H1 (cell line): ENCODE data around the gene ARHGAP24. TPM values are rescaled to one million over a fixed set of nuclear protein-coding genes. Genes with fewer than 3 reads are reported as not detected.
A peak's percentile ranks its signal among the peaks of the same experiment; 100 is the strongest.

Source experiments
- CHD7 ChIP-seq: fragments of 300-600 bp; sonication (generic); IDR thresholded peaks from 2 replicates; pipeline ENCODE4 v1.7.1; 2012; ENCODE audit warnings: low read length, moderate library complexity, mild to moderate bottlenecking, inconsistent platforms; ENCODE audit not compliant: insufficient replicate concordance
- E2F6 ChIP-seq: IDR thresholded peaks from 2 replicates; pipeline ENCODE4 v1.6.1; 2012; ENCODE audit warnings: inconsistent platforms
- HDAC2 ChIP-seq, 2 experiments: fragments of 300-600 bp in 1 of 2; sonication (generic) in 1 of 2; IDR thresholded peaks; 2 replicates each; pipeline ENCODE4 v1.6.1; 2011 to 2012; ENCODE audit warnings: low read depth in 2 of 2, low read length in 2 of 2, mild to moderate bottlenecking in 2 of 2, moderate library complexity in 2 of 2, borderline replicate concordance in 1 of 2, inconsistent platforms in 1 of 2
- KDM4A ChIP-seq: IDR thresholded peaks from one replicate; pipeline ENCODE4 v1.7.1; 2012; ENCODE audit warnings: low read depth, mild to moderate bottlenecking, moderate library complexity, low read length, inconsistent platforms; ENCODE audit not compliant: severe bottlenecking
- POU5F1 ChIP-seq: IDR thresholded peaks from 2 replicates; pipeline ENCODE4 v1.6.1; 2011; ENCODE audit warnings: low read depth, mild to moderate bottlenecking, low read length, moderate library complexity
- RAD21 ChIP-seq, 2 experiments: IDR thresholded peaks in 1 of 2; conservative IDR thresholded peaks in 1 of 2; 2 replicates each; pipeline ENCODE4 v1.6.1; 2011; ENCODE audit warnings: low read depth in 2 of 2, low read length in 2 of 2, improper control_type of control experiment in 1 of 2, inconsistent platforms in 1 of 2, mild to moderate bottlenecking in 1 of 2, moderate library complexity in 1 of 2
- SUZ12 ChIP-seq: fragments of 200-600 bp; sonication (generic); IDR thresholded peaks from 2 replicates; pipeline ENCODE4 v1.6.1; 2012; ENCODE audit warnings: mild to moderate bottlenecking, inconsistent platforms, low read length, moderate library complexity, mixed read lengths
- TCF12 ChIP-seq: IDR thresholded peaks from 2 replicates; pipeline ENCODE4 v1.6.1; 2011; ENCODE audit warnings: low read depth, mild to moderate bottlenecking, low read length
- polyA plus RNA-seq, 7 experiments: library from polyadenylated mRNA; depleted of rRNA in 3 of 7; stranded (reverse) in 5 of 7; unstranded in 2 of 7; fragments of >200 nt in 5 of 7; fragments of 200-250 nt in 2 of 7; gene quantifications; 1 replicate in 5 of 7; 2 replicates in 1 of 7; 4 replicates in 1 of 7; pipeline versions ENCODE4 v1.2.1 to v1.2.3, GENCODE V29; 2011 to 2013; ENCODE audit warnings: missing spikeins in 2 of 7, mixed read lengths in 2 of 7
- total RNA-seq: library from RNA; stranded (reverse); fragmentation: NEBNext Ultra II Directional; extraction: Animal tissue kit (Norgen Biotek cat#: 25700); gene quantifications from 2 replicates; pipeline ENCODE4 v1.2.1, GENCODE V29; 2021

ARHGAP24 gene
- total and polyA plus RNA-seq, 2 of the 8 experiments (the other 6 are each of a cell fraction or from before 2014, with no cell fraction given) = 0.08 to 0.50 TPM

GRCh38 chr4:85968945-85969819 lies 494.2 kb downstream of the ARHGAP24 start (continued):
- TF ChIP-seq CHD7 = no peak
- TF ChIP-seq TCF12 = no peak
- TF ChIP-seq KDM4A = no peak
- TF ChIP-seq RAD21 (IDR thresholded peaks at IDR 0.05 in 1 of 2, conservative IDR thresholded peaks at IDR 0.05 in 1 of 2; ENCODE audit: low read depth in 2 of 2, low read length in 2 of 2) = peak; percentile 75 to 79
- TF ChIP-seq SUZ12 = no peak
- TF ChIP-seq E2F6 = no peak
- no peak for TF ChIP-seq POU5F1
- TF ChIP-seq HDAC2 (IDR thresholded peaks at IDR 0.05; ENCODE audit: borderline replicate concordance in 1 of 2, low read depth in 2 of 2, low read length in 2 of 2) = no peak
